GM19240 (cell line): ENCODE results near the gene DDN.

Source experiments
- DNase-seq: peaks from one replicate; pipeline ENCODE4 v3.0.0; 2011; ENCODE audit warnings: low spot score; ENCODE audit not compliant: insufficient read length

DDN gene

GRCh38 chr12:48982397-48983080 is 16.6 kb downstream of the DDN start:
- DNase-seq = no peak

GRCh38 chr12:48981757-48982157 is 17.4 kb downstream of the DDN start:
- DNase-seq = no peak

GRCh38 chr12:48980953-48981756 is 18.0 kb downstream of the DDN start:
- no peak for DNase-seq

DNA sequence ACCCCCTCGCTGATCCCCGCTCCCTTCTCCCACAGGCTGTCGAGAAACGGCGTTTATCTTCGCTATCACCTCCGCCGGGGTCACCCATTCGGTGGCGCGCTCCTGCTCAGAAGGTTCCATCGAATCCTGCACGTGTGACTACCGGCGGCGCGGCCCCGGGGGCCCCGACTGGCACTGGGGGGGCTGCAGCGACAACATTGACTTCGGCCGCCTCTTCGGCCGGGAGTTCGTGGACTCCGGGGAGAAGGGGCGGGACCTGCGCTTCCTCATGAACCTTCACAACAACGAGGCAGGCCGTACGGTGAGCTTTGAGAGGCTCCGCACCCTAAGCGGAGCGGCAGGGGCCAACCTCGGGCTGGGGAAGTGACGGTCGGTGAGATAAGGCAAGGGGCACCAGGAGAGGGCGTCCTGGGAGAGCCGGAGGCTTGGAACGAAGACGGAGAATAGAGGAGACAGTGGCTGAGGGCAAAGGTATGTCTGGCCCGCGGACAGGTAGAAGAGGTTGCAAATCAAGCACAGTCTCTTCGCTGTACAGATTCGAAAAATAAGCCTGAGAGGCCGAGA is 18.7 kb downstream of the DDN start:
- no peak for DNase-seq

- DNase-seq = no peak
These were observed 19.4 kb downstream of the DDN start for GRCh38 chr12:48979602-48980388.

DNA sequence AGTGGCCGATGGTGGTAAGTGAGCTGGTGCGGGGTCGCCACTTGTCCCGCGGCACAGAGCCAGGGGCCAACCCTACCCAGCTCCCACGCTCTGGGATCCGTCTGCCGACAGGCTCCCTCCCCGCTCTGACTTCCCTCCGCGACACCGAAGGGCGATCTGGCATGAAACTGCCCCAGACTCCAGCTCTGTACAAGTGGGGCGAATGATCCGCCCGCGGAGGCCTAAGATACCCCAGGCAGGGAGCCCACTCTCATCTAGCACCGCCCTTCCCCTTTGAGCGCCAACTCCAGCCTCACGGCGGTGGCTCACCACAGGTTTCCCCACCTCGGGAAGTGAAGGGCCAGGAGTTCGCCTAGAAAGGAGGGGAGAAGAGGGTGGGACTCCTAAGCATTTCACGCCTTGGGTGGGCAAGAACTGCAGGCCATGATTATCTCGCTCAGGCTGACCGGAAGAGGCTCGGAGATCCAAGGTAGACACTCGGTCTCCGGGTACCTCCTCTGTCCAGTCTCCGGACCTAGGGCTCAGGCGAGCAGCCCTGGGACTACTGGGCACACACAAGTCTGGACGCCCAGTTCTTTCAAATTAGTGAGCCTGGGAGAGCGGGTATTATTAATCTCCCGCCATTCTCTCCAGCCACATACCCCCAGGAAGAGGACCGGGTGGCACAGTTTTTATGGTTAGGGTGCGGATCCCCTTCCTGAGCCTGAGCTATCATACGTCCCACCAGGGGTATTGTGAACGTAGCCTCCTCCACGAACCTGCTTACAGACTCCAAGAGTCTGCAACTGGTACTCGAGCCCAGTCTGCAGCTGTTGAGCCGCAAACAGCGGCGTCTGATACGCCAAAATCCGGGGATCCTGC is 20.2 kb downstream of the DDN start:
- DNase-seq = no peak

- no peak for DNase-seq
These were observed 20.9 kb downstream of the DDN start, which contains the start of gene WNT1 for GRCh38 chr12:48978291-48978740. Gene WNT1 (plus strand): TSS chr12:48978322. CDS start chr12:48978651, 329 bp downstream.

DNA sequence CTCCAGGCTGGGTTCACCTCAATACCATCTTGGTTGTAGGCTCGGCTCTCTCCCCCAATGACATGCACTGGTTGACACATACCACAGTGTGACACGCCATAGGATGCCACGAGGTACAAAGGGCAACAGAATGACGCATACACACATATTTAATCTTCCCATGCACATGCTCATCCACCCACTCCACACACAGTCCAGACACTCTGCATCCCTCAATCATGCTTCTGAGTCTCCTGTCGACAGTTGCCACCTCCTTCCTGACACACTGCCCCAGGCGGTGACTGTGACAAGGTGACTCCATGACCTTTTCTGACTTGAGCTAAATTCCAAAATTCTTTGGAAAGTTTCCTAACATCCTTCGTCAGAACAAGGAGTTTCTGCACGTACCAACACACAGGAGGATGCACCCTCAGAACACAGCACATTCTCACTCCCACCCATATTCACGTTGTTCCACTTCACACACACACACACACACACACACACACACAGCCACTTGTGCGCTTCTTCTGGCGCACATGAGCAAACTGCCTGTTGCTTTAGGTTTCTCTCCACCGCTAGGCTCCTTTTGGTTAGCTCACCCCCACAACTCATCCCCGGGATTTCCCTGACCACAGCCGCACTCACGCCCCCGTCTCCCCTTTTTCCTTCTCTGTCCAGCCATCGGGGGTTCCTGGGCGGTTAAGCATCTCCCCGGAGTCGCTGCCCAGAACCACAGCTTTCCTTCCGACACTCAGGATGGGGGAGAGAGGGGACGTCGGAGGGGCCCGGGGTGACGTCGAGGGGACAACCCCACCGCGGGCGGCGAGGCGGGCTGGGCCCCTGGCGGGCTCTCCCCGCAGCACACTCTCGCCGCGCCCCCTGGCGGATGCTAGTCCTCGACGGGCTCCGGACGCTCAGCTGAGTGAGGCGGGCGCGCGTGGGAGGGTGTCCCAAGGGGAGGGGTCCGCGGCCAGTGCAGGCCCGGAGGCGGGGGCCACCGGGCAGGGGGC is 21.6 kb downstream of the DDN start:
- peak; percentile 77 for DNase-seq

DNA sequence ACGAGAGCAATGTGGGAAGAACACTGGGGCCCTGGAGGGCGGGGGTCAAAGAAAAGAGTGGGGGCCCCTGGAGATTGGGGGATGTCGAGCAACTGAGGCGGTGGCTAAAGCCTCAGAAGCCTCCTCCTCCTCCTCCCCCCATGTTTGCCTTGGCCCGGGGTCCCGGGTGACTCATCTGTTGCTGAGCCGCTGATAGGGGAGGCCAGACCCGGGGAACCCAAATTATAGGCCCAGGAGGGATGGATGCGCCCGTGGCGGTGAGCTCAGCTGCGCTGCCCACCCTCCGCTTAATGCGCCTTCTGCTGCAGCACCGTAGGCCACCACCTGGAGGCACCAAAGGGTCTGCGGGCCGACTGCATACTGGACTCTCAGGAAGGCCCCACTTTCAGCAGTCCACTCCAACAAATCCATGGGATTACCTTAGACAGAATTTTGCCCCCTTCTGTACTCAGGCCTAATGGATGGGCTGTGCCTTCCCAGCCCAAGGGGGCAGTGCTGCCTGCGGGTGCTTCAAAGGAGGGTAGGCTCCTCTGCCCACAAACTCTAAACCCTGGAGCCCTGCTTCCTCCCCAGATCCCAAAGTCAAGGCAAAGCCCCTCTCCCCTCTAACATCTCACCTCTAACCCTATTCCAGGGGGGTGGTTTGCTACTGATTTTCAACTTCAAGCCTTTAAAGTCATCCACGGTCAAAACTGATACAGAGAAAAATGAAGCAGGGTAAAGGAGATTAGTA is 25.1 kb downstream of the DDN start:
- no peak for DNase-seq

DNA sequence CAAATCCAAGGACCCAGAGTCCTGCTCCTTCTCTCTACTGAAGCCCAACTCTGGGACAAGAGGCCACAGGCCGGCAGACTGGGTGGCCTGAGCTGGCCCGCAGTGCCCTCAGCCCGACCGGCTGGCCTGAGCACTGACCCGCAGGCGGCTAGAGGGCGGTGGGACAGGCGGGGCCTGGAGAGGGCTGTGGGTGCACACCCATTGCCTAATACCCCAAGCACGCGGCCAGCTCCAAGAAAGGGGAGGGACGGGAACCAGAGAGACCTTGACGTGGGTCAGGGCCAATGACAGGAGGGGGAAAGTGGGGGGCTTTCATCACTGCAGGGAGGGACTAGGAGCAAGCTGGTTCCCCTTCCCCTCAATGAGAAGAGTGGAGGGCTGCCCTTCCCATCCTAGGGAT is 25.6 kb downstream of the DDN start:
- no peak for DNase-seq

DNA sequence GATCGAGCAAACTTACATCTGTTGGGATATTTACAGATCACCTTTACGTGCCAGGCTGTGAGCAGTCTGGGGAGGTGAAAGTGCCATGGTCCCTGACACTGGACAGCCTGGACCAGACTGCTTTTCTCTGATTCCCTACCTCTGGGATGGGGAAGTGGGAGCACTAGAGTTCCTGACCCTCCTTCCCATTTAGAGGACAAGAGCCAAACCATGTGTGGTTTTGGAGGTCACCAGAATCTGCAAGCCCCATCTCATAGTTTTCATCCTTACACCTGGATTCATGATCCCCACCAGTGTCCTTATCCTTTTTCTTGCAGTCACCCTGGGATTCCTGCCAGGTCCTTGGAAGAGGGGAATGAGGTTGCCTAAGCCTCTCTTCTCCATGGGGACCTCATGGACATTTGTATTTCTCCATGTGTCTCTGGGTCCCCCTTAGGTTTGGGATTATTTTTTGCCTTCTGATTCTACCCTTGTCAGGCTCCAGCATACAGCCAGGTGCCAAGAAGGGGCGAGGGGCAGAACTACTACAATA is 26.2 kb downstream of the DDN start:
- DNase-seq = no peak

DNA sequence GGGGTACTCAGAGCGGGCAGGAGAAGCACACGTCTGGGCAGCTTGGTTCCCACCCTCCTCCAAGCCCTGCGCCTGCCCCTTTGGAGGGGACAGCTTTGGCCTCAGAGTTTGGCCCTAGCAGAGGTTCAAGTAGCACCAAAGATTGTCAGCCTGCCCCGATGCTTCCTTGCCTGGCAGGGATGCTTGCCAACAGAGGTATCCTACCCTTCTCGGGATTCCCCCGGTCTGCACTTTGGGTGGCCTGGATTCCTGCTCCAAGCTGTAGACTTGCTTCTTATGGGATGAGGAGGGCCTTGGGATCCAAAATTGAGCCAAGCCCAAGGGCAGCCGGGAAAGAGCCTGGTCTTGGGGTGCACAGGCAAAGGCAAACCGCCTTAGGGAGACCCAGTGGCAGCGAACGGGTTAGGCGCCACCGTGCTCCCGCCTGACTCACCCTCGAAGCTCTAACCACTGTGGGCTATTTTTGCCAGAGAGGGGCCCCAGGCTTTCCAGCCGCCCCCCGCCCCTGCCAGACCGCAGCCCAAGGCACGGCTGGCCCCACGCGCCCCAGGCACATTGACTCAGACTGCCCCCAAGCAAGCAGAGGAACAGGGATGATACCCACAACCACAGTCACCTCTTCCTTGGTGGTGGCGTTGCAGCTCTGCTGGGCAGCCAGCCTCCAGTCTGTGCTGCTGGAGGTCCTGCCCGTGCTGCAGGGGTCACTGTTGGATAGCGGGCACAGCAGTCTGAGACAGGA is 26.8 kb downstream of the DDN start:
- no peak for DNase-seq

DNA sequence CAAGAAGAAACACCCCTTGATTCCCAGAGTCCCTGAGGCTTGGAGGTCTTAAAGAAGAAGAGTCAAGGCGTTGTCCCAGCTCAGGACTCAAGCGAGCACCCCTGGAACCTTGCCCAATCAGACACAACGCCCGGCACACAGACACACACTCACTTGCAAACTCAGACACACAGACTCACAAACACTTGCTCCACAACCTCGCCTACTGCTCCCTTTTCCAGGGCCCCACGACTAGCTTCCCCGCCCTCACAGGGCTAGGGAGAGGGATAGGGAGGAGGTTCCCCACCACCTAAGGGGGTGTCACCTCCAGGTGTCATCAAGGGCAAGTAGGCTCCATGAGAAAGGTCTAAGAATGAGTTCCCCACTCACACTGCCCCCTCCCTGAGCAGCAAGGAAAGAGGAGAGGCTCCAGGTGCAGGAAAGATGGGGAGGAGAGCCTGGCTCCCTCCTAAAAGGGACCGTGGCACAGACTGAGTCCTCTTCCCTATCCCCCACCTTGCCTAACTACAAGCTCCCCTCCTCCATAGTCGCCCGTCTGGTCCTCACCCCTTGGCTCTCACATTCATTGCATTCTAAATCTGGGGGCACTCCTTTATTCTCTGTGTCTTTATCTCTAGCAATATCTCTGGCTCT is 28.4 kb downstream of the DDN start:
- no peak for DNase-seq

DNA sequence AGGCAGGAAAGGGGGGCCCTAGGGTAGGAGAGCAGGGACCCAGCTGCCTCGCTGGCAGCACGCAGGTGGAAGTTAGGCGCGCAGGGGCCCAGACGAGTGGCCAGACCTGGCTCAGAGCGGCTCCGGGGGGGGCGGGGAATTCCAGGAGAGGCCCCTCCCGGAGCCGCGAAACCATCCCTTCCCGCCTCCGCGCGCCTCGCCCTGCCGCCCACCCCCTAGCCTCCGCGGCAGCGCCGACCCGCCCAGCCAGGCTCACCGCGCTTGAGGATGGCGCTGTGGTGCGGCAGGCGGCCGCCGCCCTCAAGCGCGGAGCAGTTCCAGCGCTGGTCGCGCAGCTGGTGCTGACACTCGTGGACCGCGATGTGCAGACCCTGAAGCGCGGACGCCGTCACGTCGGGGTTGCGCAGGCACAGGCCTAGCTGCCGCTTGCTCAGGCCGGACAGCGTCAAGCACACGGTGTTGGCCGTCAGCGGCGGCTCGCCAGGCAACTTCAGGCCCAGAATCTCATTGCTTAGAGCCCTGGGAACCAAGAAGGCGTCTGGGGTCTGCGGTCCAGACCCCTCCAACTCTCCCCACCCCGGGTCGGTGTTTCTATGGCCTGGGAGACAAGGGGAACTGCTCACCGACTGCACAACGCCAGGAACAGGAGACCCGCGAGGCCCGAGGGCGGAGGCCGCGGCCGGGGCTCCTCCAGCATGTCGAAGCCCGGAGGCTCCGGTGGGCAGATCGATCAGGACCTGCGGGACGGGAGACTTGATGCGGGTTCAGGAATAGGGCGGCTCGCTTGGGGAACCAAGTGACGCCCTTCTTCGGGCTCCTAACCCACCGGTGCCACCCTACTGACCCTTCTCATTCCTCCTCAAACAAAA is 29.1 kb downstream of the DDN start:
- DNase-seq = no peak

- no peak for DNase-seq
These were observed 29.9 kb downstream of the DDN start for GRCh38 chr12:48969160-48969771.

GRCh38 chr12:48968467-48968866 is 30.7 kb downstream of the DDN start:
- no peak for DNase-seq
